NCI-H2107 treated with DMSO at 0.1 percent for 48 hours (cell line): ENCODE measurements around the gene KCTD18.

Experiments used
- DNase-seq: peaks from one replicate; lab custom pipeline; 2025; ENCODE audit not compliant: unreplicated experiment; lab: John Stamatoyannopoulos, UW

KCTD18 gene

GRCh38 chr2:200509612-200510433 is at the start of gene KCTD18:
Gene KCTD18 (minus strand): TSS chr2:200510068. CDS start chr2:200507016, 3,052 bp downstream.
- DNase-seq: peak; percentile 43

- no peak for DNase-seq
These were observed 30.9 kb upstream of the KCTD18 start for GRCh38 chr2:200540793-200541192.

GRCh38 chr2:200538139-200538538 is 28.3 kb upstream of the KCTD18 start:
- DNase-seq: no peak

GRCh38 chr2:200534572-200534971 is 24.7 kb upstream of the KCTD18 start:
- no peak for DNase-seq

- no peak for DNase-seq
These were observed 23.9 kb upstream of the KCTD18 start for GRCh38 chr2:200533754-200534153.

GRCh38 chr2:200528228-200528627 is 18.4 kb upstream of the KCTD18 start:
- DNase-seq: no peak

GRCh38 chr2:200525882-200526651 is 16.2 kb upstream of the KCTD18 start, which contains the start of gene SGO2:
Gene SGO2 (plus strand): TSS chr2:200526207. CDS start chr2:200532976, 6,769 bp downstream.
- DNase-seq: peak; percentile 87

GRCh38 chr2:200525551-200525881 is 15.6 kb upstream of the KCTD18 start:
- no peak for DNase-seq

- no peak for DNase-seq
These were observed 15.2 kb upstream of the KCTD18 start for GRCh38 chr2:200525066-200525465.

- DNase-seq: no peak
These were observed 13.7 kb upstream of the KCTD18 start for GRCh38 chr2:200523604-200524003.

GRCh38 chr2:200523158-200523557 is 13.3 kb upstream of the KCTD18 start:
- DNase-seq: no peak

GRCh38 chr2:200515155-200515554 is 5.3 kb upstream of the KCTD18 start:
- DNase-seq: no peak

- no peak for DNase-seq
These were observed 645 bp downstream of the KCTD18 start for GRCh38 chr2:200509235-200509611.

- DNase-seq: no peak
These were observed 2.7 kb downstream of the KCTD18 start for GRCh38 chr2:200507179-200507578.

GRCh38 chr2:200506679-200507078 is 3.2 kb downstream of the KCTD18 start:
- no peak for DNase-seq

GRCh38 chr2:200502196-200502595 is 7.7 kb downstream of the KCTD18 start:
- no peak for DNase-seq

- no peak for DNase-seq
These were observed 11.3 kb downstream of the KCTD18 start for GRCh38 chr2:200498402-200499162.

GRCh38 chr2:200496696-200497095 is 13.2 kb downstream of the KCTD18 start:
- DNase-seq: no peak

- DNase-seq: no peak
These were observed 15.8 kb downstream of the KCTD18 start for GRCh38 chr2:200494048-200494447.

- no peak for DNase-seq
These were observed 17.2 kb downstream of the KCTD18 start for GRCh38 chr2:200492656-200493055.

GRCh38 chr2:200490001-200490400 is 19.9 kb downstream of the KCTD18 start:
- no peak for DNase-seq
